ENCODE results near the gene SLC22A31.

Gene SLC22A31

DNA sequence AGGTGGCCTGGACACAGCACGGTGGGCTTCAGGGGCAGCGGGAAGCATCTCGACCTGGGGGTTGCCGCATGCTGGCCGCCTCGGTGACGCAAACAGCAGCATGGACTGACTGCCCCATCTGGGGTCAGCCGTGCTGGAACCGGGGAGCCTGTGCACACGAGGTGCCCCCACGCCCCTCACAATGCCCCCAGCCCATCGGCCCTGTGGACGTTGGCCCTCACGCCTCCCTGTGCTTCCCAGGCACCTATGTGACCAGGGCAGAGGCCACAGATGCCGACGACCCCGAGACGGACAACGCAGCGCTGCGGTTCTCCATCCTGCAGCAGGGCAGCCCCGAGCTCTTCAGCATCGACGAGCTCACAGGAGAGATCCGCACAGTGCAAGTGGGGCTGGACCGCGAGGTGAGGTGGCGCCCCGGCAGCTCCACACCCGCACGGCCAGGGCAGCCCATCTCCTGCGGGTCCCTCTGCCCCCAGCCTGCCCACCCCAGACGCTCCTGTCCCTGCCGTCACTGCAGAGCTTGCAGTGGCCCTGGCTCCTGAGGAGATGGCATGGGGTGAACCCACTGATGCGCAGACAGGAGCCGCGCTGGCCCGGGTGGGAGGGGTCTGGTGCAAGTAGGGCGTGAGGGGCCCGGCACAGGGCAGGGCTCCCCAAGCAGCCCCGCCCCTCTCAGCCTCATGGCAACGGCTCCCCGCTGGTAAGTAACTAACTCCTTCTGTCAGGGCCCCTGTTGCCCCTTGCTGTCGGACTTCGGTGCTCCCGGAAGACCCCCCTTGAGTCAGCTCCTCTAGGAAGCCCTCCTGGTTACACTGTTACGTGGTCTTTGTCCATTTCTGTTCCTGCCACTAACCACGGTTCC, 15.2 kb downstream of the SLC22A31 start:
- DNase-seq, result no peak
- intact Hi-C loops (cut with DNase I), result no loop called here

- DNase-seq, result no peak
- intact Hi-C loops (cut with DNase I), result no loop called here
Measured at GRCh38 chr16:89184677-89184932, 15.7 kb downstream of the SLC22A31 start.

DNA sequence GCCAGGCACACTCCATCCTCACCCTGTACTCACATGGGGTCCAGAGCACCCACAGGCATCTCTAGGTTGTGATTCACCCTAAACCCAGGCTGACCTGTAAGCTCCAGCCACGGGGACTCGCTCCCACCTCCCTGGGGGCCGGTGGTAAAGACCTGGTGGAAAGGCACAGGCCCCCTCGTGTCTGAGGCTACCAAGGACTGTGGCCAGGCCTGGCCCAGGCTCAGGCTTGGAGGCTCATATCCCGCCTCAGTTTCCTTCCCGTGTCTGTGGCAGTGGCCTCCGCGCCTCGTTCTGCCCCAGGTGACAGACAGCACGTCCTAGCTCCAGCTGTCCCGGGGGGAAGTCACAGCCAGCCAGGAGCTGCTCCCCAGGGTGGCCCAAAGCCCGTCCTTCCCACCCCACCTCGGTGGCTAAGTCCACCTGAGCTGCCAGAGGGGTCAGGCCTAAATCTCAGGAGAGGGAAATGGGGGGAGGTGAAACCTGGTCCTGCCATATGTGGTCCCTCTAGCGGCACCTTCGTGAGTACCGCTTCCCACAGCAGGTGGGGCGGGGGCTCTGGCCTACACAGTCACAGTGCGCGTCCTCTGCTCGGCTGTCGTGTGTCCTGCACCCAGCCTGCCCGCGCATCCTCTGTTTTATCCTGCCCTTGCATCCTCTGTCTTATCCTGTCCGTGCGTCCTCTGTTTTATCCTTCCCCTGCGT, 16.2 kb downstream of the SLC22A31 start:
- no peak for DNase-seq
- intact Hi-C loops (cut with DNase I), result no loop called here

- intact Hi-C loops (cut with DNase I), result no loop called here
- DNase-seq, result no peak
Measured at GRCh38 chr16:89183463-89183862, 16.9 kb downstream of the SLC22A31 start.

GRCh38 chr16:89179656-89180315, 20.6 kb downstream of the SLC22A31 start:
- intact Hi-C loops (cut with DNase I), result loop anchor here (10.0 kb wide), 1 partner anchor 545 kb away; the partner anchor contains the start of gene IL17C

GRCh38 chr16:89179148-89179484, 21.2 kb downstream of the SLC22A31 start:
- intact Hi-C loops (cut with DNase I), result loop anchor here (10.0 kb wide), 1 partner anchor 544 kb away; the partner anchor contains the start of gene IL17C
- DNase-seq, result no peak

More at GRCh38 chr16:89179656-89180315, 20.6 kb downstream of the SLC22A31 start:
- no peak for DNase-seq

DNA sequence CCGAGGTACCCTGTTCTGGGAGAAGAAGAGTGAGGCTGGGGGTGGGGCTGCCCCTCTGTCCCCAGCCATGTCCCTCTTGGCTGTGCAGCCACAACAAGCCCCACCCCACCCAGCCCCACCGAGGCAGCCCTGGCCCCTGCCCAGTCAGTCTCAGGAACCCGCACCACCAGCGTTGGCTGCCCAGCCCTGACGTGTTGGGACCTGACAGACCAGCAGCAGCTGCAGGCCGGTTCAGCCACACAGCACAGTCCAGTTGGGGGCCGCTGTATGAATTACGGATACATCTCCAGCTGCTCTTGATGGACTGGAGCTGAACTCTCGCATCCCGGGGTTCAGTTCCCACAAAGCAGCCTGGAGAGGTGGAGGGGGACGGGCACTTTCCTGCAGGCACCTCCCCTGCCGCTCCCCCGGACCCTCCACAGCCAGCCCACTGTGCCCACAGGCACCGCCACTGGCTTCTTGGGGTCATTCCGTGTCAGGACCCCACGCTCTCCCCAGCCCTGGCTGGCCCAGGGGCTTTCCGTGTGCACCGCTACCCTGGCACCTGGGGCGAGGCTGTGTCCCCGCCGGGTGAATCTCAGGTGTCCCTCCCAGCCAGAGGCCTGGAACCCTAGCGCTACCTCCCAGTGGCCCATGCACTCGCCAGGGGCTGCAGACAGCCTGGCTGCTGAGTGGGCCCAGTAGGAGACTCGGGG, 21.7 kb downstream of the SLC22A31 start:
- intact Hi-C loops (cut with DNase I), result loop anchor here (10.0 kb wide), 1 partner anchor 544 kb away; the partner anchor contains the start of gene IL17C
- no peak for DNase-seq

- DNase-seq, result no peak
- intact Hi-C loops (cut with DNase I), result loop anchor here (10.0 kb wide), 1 partner anchor 543 kb away; the partner anchor contains the start of gene IL17C
Measured at GRCh38 chr16:89177501-89177900, 22.8 kb downstream of the SLC22A31 start.

DNA sequence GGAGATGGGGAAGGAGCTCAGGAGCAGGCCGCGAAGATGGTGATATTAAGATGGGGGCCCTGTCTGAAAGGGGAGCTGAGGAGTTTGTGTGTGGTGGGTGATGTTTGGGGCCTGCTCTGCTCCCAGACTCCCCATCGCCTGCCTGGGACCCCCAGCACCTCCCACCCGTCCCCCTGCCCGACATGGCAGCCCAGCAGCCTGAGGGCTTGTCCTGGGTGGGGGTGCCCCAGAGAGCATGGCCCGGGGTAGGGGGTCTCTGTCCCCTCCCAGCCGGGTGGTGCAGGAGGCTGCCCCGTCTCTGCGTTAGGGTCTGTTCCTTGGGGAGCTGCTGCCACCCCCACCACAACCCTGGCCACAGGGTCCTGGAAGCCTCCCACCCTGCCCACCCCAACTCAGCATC, 23.6 kb downstream of the SLC22A31 start:
- intact Hi-C loops (cut with DNase I), result loop anchor here (10.0 kb wide), 1 partner anchor 542 kb away; the partner anchor contains the start of gene IL17C
- DNase-seq, result no peak

- intact Hi-C loops (cut with DNase I), result loop anchor here (10.0 kb wide), 1 partner anchor 541 kb away; the partner anchor contains the start of gene IL17C
- DNase-seq, result no peak
Measured at GRCh38 chr16:89176147-89176690, 24.1 kb downstream of the SLC22A31 start.

DNA sequence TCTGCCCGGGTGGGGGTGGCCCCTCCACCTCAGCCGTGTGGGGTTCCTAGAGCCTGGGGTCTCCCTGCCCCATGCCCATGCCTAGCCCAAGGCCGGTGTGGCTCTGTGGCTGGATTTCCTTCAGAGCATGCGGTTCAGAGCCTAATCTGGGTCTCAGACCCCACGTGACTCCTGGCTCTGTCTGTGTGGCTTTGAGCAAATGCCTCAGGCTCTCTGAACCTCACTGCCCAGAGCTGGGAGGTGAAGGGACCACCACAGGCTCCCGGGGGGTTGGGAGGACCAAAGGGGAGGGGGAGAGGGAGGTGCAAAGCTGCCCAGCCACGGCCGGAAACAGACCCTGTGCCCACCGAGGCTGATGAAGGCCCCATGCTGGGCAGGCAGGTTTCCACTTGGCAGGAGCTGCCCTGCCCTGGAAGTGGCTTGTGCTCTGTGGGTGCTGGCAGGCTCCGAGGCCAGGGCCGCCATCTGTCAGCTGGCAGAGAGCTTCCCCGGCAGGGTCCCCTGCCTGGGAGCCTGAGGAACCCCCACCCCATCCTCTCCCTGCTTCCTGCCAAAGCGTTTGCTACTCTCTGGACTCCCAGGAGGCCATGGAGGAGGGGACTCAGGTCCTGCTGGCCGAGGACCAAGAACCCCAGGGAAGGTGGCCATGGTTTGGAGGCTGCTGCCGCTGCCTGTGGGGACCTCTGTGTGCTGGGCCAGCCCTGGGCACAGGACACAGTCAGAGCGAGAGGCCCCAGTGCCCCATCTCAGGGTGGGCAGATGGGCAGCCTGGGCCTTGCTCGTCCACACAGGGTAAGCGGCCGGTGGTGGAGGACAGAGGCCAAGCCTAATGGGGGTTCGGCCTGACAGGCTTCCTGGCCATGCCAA, 24.8 kb downstream of the SLC22A31 start:
- no peak for DNase-seq
- intact Hi-C loops (cut with DNase I), result loop anchor here (10.0 kb wide), 1 partner anchor 541 kb away; the partner anchor contains the start of gene IL17C

DNA sequence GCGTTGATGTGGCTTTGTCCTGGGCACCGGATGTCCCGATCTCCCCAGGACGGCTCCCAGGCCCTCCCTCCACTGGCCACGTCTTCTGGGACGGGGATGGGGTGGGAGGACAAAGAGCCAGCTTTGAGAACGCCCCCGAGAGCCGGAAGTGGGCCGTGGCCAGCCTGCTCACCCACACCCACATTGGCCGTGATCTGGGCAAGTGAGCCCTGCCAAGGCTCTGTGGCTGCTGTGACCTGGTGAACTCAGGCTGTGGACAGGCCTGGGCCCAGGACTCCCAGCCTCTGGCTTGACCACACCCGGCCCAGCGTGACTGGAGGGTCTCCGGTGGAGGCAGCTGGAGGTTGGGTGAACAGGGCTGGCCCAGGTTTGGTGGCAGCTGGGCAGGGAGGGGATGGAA, 25.5 kb downstream of the SLC22A31 start:
- DNase-seq, result no peak
- intact Hi-C loops (cut with DNase I), result loop anchor here (10.0 kb wide), 1 partner anchor 540 kb away; the partner anchor contains the start of gene IL17C

- DNase-seq, result no peak
- intact Hi-C loops (cut with DNase I), result loop anchor here (10.0 kb wide), 1 partner anchor 539 kb away; the partner anchor contains the start of gene IL17C
Measured at GRCh38 chr16:89174055-89174827, 26.1 kb downstream of the SLC22A31 start.

- intact Hi-C loops (cut with DNase I), result loop anchor here (10.0 kb wide), 1 partner anchor 539 kb away; the partner anchor contains the start of gene IL17C
- DNase-seq, result no peak
Measured at GRCh38 chr16:89173174-89173921, 27.0 kb downstream of the SLC22A31 start.

DNA sequence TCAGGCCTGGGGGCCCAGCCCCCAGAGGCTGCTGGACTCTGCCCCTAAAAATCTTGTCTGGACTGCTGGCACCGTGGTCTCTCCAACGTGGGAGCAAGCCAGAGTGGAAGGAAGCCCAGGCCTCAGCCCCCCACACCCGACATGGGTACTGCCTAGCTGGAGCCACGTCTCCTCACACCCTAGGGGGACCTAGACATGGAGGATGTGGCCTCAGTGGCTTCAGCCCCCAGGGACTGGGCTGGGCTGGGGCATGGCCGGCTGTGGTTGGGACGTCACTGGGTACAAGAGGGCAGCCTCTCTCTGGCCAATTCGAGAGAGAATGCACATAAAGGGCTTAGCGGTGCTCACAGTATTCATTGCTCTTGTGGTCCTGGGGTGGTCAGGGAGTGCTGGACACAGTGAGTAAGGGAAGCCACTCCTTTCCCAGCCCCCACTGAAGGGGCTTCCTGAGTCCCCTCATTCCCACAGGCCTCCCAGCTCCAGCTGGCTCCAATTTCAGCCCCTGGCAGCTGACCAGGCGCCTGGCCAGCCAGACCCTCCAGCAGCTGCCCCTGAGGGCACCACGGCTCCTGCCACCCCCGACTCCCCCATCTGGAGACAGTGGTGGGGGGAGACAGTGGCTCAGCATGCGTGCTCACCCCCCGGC, 27.7 kb downstream of the SLC22A31 start:
- intact Hi-C loops (cut with DNase I), result loop anchor here (10.0 kb wide), 1 partner anchor 538 kb away; the partner anchor contains the start of gene IL17C
- no peak for DNase-seq

- intact Hi-C loops (cut with DNase I), result loop anchor here (10.0 kb wide), 1 partner anchor 537 kb away; the partner anchor contains the start of gene IL17C
- no peak for DNase-seq
Measured at GRCh38 chr16:89172171-89172527, 28.2 kb downstream of the SLC22A31 start.
